ENCODE results near the gene MGST2. TPM values are rescaled to one million over a fixed set of nuclear protein-coding genes. Genes with fewer than 3 reads are reported as not detected.

The MGST2 gene
- total and polyA plus RNA-seq, 8 donors = 37.3 to 63.1 (median 44.0) TPM

DNA sequence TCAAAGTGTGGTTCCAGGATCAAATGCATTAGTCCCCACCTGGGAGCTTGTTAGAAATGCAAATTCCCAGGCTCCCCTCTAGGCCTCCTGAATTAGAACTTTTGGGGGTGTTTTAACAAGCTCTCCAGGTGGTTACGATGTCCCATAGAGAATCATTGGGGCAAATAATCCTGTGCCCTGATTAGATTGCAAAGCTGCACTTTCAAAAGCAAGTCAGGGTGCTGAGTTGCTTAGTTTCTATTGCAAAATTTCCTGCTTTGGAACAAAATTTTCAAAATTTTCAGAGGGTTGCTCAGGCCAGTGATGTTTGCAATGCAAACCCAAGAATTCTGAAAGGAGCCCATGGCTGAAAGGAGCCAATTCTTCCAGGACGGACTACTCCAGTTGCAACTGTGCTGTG, 71.0 kb downstream of the MGST2 start:
- no peak for DNase-seq
- Histone ChIP-seq H3K27me3 (peaks cover 0 to 12% of the 10 kb centered on the region in 2 donors), H3K27ac (peak overlapping the region; percentile 86 to 87), H3K9me3 (no peaks in the 10 kb centered on the region), H3K4me3 (no peak overlapping the region), H3K36me3 (no peaks in the 10 kb centered on the region), H3K4me1 (peaks cover 20 to 69% of the 10 kb centered on the region in 2 donors)
- TF ChIP-seq, protein P1, sequence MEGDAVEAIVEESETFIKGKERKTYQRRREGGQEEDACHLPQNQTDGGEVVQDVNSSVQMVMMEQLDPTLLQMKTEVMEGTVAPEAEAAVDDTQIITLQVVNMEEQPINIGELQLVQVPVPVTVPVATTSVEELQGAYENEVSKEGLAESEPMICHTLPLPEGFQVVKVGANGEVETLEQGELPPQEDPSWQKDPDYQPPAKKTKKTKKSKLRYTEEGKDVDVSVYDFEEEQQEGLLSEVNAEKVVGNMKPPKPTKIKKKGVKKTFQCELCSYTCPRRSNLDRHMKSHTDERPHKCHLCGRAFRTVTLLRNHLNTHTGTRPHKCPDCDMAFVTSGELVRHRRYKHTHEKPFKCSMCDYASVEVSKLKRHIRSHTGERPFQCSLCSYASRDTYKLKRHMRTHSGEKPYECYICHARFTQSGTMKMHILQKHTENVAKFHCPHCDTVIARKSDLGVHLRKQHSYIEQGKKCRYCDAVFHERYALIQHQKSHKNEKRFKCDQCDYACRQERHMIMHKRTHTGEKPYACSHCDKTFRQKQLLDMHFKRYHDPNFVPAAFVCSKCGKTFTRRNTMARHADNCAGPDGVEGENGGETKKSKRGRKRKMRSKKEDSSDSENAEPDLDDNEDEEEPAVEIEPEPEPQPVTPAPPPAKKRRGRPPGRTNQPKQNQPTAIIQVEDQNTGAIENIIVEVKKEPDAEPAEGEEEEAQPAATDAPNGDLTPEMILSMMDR (IDR thresholded peaks at IDR 0.05) = no peak
- ATAC-seq = no peak
- intact Hi-C loops (cut with DNase I) = loop anchor here in 1 of 2 donors (5.0 kb wide), 1 partner anchor 416 kb away; the partner anchor contains the start of gene MAML3

DNA sequence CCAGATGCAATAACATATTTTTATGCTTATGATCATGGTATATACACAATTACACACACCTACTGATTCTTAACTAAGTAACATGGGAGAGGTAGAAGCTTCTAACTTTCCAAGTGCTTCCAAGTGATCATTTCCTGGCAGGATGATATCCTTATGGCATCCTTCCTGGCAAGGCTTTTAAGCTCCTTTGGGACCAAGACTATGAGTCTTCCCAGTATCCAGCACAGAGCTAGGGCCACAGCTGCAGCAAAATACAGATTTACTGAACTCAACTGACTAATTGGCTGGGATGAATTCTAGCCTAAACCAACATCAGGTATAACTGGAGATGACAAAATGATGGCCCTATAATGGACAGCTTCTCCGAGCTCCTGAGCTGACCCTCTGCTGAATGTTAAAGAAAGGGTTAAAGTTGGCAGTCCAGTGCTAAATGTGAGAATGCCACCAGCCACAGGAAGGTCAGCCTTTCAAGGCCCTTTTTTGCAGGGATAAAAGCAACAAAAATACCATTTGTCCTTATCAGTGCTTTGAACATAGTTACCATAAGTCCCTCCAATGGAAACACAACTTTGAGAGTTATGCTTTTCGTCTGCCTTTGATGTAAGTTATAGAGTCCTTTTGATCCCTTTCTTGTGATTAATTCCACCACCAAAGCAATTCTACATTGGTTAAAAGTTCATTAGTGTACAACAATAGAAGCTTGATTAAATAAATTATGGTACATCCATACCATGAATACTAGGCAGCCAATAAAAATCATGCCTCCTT, 73.4 kb downstream of the MGST2 start:
- Histone ChIP-seq H3K4me1 (peaks cover 20 to 65% of the 10 kb centered on the region in 2 donors), H3K27me3 (peaks cover 0 to 12% of the 10 kb centered on the region in 2 donors), H3K36me3 (no peaks in the 10 kb centered on the region), H3K27ac (no peak overlapping the region), H3K9me3 (no peaks in the 10 kb centered on the region), H3K4me3 (no peak overlapping the region)
- intact Hi-C loops (cut with DNase I) = loop anchor here in 1 of 2 donors (5.0 kb wide), 1 partner anchor 413 kb away; the partner anchor contains the start of gene MAML3
- no peak for ATAC-seq
- TF ChIP-seq, protein P1 (IDR thresholded peaks at IDR 0.05) = no peak
- DNase-seq = no peak

DNA sequence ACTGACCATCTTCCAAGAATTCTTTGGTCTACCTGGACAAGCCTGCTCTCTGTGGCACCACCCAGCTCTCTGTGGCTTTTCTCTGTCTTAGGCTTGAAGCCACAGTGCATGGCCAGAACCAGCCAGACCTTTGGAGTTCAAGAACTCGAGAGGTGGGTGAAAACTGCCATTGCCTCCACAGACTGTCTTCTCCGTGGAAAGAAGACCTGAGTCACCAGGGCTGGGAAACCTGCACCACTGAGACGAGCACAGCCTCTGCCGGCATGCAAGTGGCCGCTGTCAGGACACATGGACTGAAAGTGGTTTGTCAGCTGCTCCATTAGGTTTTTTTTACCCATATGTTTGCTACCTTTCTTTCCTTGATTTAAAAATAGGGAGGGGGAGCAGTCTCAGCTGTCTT, 74.5 kb downstream of the MGST2 start:
- no peaks in the 10 kb centered on the region for H3K9me3 ChIP-seq
- peaks cover 20 to 54% of the 10 kb centered on the region in 2 donors for H3K4me1 ChIP-seq
- TF ChIP-seq, protein P1 (IDR thresholded peaks at IDR 0.05) = no peak
- peaks cover 0 to 7% of the 10 kb centered on the region in 2 donors for H3K27me3 ChIP-seq
- H3K4me3 ChIP-seq = no peak overlapping the region
- H3K36me3 ChIP-seq = no peaks in the 10 kb centered on the region
- peak; percentile 45 for ATAC-seq
- intact Hi-C loops (cut with DNase I) = no loop called here
- DNase-seq = no peak
- peak overlapping the region; percentile 74 to 87 for H3K27ac ChIP-seq

DNA sequence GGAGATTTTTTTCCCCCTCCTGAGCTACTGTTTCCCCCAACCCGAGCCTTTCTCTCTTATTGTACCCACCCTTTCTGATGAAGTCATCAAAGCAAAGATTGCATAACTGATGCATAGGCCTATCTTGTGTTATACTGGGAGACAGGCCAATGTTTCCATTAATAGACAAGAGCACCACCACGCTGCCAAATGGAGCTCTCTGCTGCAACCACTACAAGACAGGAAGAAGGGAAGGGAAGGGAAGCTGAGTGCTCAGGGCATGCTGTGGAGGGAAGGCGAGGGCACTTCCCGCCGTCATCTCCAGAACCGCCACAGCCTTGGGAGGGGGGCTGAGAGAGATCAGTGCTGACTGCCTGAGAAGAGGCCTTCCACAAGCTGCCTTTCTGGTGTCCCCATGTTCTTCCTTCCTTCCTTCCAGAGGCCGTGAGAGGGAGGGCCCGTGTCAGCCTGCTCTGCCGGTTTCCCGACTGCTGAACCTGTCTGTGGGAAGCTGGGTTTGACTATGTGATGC, 75.0 kb downstream of the MGST2 start:
- intact Hi-C loops (cut with DNase I) = no loop called here
- Histone ChIP-seq H3K36me3 (no peaks in the 10 kb centered on the region), H3K27ac (peak overlapping the region; percentile 74 to 87), H3K4me3 (no peak overlapping the region), H3K27me3 (peaks cover 0 to 3% of the 10 kb centered on the region in 2 donors), H3K9me3 (no peaks in the 10 kb centered on the region), H3K4me1 (peaks cover 17 to 50% of the 10 kb centered on the region in 2 donors)
- TF ChIP-seq, protein P1 (IDR thresholded peaks at IDR 0.05) = no peak
- peak in 3 of 4 donors; percentile 81 to 96 (median 93) for DNase-seq
- ATAC-seq = peak; percentile 90

DNA sequence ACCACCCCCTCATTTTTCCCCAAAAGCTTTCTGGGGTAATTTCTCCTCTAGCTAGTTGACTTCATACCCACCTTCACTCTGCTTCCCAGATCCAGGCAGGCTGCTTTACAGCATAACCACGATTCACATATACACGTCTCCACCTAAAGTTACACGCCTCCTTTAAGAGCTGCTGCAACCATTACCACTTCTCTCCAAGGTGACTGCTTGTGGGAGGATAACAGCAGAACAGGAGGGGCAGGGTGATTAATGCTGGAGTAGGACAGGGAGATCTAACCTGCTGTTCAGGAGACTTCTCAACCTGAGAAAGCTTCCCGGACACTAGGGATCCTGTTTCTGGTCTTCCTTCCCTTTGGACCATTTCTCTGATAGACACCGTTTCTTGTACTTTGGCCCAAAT, 77.4 kb downstream of the MGST2 start:
- intact Hi-C loops (cut with DNase I) = no loop called here
- Histone ChIP-seq H3K36me3 (no peaks in the 10 kb centered on the region), H3K4me3 (no peak overlapping the region), H3K4me1 (peaks cover 11 to 30% of the 10 kb centered on the region in 2 donors), H3K27me3 (no peaks in the 10 kb centered on the region), H3K9me3 (no peaks in the 10 kb centered on the region), H3K27ac (no peak overlapping the region)
- no peak for ATAC-seq
- no peak for DNase-seq
- TF ChIP-seq, protein P1 (IDR thresholded peaks at IDR 0.05) = no peak
